ENCODE data around the gene C2CD5.

The C2CD5 gene

GRCh38 chr12:22416801-22417200, 127.5 kb downstream of the C2CD5 start:
- no peaks in the 10 kb centered on the region for H3K9me2 ChIP-seq (replicated peaks; ENCODE audit: insufficient read depth, low read length)
- no peak overlapping the region for H3K27ac ChIP-seq (ENCODE audit: low read length)
- no peaks in the 10 kb centered on the region for H3K36me3 ChIP-seq (replicated peaks; ENCODE audit: insufficient read depth, low read length)
- no peak overlapping the region for H2AFZ ChIP-seq (ENCODE audit: low read length)
- H3F3A ChIP-seq (ENCODE audit: insufficient read depth, low read length) = no peaks in the 10 kb centered on the region
- no peaks in the 10 kb centered on the region for H3K79me2 ChIP-seq (ENCODE audit: low read length)
- DNase-seq = no peak
- no peaks in the 10 kb centered on the region for H3K27me3 ChIP-seq (replicated peaks; ENCODE audit: insufficient read depth, low read length)
- H3K9ac ChIP-seq (ENCODE audit: low read length) = no peak overlapping the region
- no peaks in the 10 kb centered on the region for H3K4me1 ChIP-seq (ENCODE audit: low read length)
- no peak for TF ChIP-seq EZH2phosphoT487 (IDR thresholded peaks at IDR 0.05; ENCODE audit: low read length)
- no peak for TF ChIP-seq EZH2 (optimal IDR thresholded peaks at IDR 0.05; ENCODE audit: low read depth, low read length)
- TF ChIP-seq, protein P1, sequence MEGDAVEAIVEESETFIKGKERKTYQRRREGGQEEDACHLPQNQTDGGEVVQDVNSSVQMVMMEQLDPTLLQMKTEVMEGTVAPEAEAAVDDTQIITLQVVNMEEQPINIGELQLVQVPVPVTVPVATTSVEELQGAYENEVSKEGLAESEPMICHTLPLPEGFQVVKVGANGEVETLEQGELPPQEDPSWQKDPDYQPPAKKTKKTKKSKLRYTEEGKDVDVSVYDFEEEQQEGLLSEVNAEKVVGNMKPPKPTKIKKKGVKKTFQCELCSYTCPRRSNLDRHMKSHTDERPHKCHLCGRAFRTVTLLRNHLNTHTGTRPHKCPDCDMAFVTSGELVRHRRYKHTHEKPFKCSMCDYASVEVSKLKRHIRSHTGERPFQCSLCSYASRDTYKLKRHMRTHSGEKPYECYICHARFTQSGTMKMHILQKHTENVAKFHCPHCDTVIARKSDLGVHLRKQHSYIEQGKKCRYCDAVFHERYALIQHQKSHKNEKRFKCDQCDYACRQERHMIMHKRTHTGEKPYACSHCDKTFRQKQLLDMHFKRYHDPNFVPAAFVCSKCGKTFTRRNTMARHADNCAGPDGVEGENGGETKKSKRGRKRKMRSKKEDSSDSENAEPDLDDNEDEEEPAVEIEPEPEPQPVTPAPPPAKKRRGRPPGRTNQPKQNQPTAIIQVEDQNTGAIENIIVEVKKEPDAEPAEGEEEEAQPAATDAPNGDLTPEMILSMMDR (IDR thresholded peaks at IDR 0.05; ENCODE audit: low read length) = no peak
- H3K4me3 ChIP-seq (ENCODE audit: low read length) = no peak overlapping the region
- H4K20me1 ChIP-seq (ENCODE audit: insufficient read depth, low read length) = no peaks in the 10 kb centered on the region
- H3K4me2 ChIP-seq (ENCODE audit: low read depth, low read length) = no peak overlapping the region
- no peaks in the 10 kb centered on the region for H3K9me3 ChIP-seq (replicated peaks; ENCODE audit: insufficient read depth, low read length)

DNA sequence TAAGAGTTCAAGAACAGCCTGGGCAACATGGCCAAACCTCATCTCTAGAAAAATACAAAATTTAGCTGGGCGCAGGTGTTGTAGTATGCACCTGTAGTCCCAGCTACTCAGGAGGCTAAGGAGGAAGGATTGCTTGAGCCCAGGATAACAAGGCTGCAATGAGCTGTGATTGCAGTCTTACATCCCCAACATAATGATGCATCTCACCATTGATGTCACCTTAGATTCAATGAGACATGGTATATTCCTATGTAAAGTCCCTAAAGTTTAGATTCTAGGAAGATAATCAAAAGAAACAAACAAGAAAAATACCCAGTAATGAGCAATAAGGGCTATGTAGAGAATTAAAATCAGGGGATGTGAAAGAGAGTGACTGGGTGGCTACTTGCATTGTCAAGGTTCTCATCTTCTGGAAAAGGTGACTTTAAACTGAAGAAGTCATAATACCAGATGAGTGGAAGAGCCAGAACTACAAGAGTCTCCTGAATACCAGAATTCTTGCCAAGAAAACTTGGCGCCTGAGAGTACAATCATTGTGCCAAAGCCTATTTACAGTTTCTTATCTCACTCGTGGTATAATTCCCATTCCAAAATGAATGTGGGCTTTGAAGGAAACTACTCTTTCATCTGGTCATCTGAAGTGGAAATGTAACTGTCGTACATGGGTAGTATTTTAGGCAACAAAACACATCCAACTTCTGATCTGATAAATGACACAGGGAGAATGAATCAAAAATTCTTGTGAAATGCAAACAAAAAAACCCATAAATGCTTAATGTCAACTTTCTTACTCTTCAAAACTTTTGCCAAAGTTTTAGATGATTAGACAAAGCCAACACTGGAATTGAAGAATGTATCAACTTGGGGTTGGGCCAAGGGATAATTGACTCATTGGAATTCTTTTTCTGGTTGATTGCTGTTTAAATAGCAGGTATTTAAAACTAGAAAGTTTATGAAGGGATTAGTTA, 128.7 kb downstream of the C2CD5 start:
- Histone ChIP-seq H4K20me1 (ENCODE audit: insufficient read depth, low read length) (no peaks in the 10 kb centered on the region), H3K9ac (ENCODE audit: low read length) (no peak overlapping the region), H3K79me2 (ENCODE audit: low read length) (no peaks in the 10 kb centered on the region), H3F3A (ENCODE audit: insufficient read depth, low read length) (no peaks in the 10 kb centered on the region), H3K4me1 (ENCODE audit: low read length) (no peaks in the 10 kb centered on the region), H3K27ac (ENCODE audit: low read length) (no peak overlapping the region), H3K9me3 (replicated peaks; ENCODE audit: insufficient read depth, low read length) (no peaks in the 10 kb centered on the region), H3K9me2 (replicated peaks; ENCODE audit: insufficient read depth, low read length) (no peaks in the 10 kb centered on the region), H3K27me3 (replicated peaks; ENCODE audit: insufficient read depth, low read length) (no peaks in the 10 kb centered on the region), H3K4me3 (ENCODE audit: low read length) (no peak overlapping the region), H3K4me2 (ENCODE audit: low read depth, low read length) (no peak overlapping the region), H3K36me3 (replicated peaks; ENCODE audit: insufficient read depth, low read length) (no peaks in the 10 kb centered on the region), H2AFZ (ENCODE audit: low read length) (no peak overlapping the region)
- TF ChIP-seq, protein P1 (IDR thresholded peaks at IDR 0.05; ENCODE audit: low read length) = no peak
- TF ChIP-seq EZH2phosphoT487 (IDR thresholded peaks at IDR 0.05; ENCODE audit: low read length) (no peak), EZH2 (optimal IDR thresholded peaks at IDR 0.05; ENCODE audit: low read depth, low read length) (no peak)
- DNase-seq = no peak

- Histone ChIP-seq H3F3A (ENCODE audit: insufficient read depth, low read length) (no peaks in the 10 kb centered on the region), H3K79me2 (ENCODE audit: low read length) (no peaks in the 10 kb centered on the region), H3K27ac (ENCODE audit: low read length) (no peak overlapping the region), H3K36me3 (replicated peaks; ENCODE audit: insufficient read depth, low read length) (no peaks in the 10 kb centered on the region), H3K9ac (ENCODE audit: low read length) (no peak overlapping the region), H3K4me1 (ENCODE audit: low read length) (no peaks in the 10 kb centered on the region), H4K20me1 (ENCODE audit: insufficient read depth, low read length) (no peaks in the 10 kb centered on the region), H3K9me3 (replicated peaks; ENCODE audit: insufficient read depth, low read length) (no peaks in the 10 kb centered on the region), H3K9me2 (replicated peaks; ENCODE audit: insufficient read depth, low read length) (no peaks in the 10 kb centered on the region), H3K27me3 (replicated peaks; ENCODE audit: insufficient read depth, low read length) (no peaks in the 10 kb centered on the region), H3K4me3 (ENCODE audit: low read length) (no peak overlapping the region), H2AFZ (ENCODE audit: low read length) (no peak overlapping the region), H3K4me2 (ENCODE audit: low read depth, low read length) (no peak overlapping the region)
- TF ChIP-seq EZH2 (optimal IDR thresholded peaks at IDR 0.05; ENCODE audit: low read depth, low read length) (no peak), EZH2phosphoT487 (IDR thresholded peaks at IDR 0.05; ENCODE audit: low read length) (no peak)
- TF ChIP-seq, protein P1 (IDR thresholded peaks at IDR 0.05; ENCODE audit: low read length) = no peak
- DNase-seq = no peak
Observed at GRCh38 chr12:22414742-22415141, 129.6 kb downstream of the C2CD5 start.
